ENCODE results near the gene PPP3R1.

GRCh38 chr2:68256093-68256450 lies 3.7 kb upstream of the PPP3R1 start:
- TF ChIP-seq, protein P1, sequence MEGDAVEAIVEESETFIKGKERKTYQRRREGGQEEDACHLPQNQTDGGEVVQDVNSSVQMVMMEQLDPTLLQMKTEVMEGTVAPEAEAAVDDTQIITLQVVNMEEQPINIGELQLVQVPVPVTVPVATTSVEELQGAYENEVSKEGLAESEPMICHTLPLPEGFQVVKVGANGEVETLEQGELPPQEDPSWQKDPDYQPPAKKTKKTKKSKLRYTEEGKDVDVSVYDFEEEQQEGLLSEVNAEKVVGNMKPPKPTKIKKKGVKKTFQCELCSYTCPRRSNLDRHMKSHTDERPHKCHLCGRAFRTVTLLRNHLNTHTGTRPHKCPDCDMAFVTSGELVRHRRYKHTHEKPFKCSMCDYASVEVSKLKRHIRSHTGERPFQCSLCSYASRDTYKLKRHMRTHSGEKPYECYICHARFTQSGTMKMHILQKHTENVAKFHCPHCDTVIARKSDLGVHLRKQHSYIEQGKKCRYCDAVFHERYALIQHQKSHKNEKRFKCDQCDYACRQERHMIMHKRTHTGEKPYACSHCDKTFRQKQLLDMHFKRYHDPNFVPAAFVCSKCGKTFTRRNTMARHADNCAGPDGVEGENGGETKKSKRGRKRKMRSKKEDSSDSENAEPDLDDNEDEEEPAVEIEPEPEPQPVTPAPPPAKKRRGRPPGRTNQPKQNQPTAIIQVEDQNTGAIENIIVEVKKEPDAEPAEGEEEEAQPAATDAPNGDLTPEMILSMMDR (IDR thresholded peaks at IDR 0.05), result no peak
- TF ChIP-seq POLR2A (IDR thresholded peaks at IDR 0.05) (no peak), EP300 (IDR thresholded peaks at IDR 0.05; ENCODE audit: low read depth) (no peak)
